DND-41 (cell line): ENCODE results near the gene HIBADH.

Experiments used
- ATAC-seq: fragments of 200-7000 bp; cut with Tn5 transposase; 3 replicates; pipeline ENCODE4 v1.9.1; 2021; ENCODE audit warnings: low read depth; ENCODE audit not compliant: insufficient read depth
- DNase-seq: peaks from one replicate; pipeline ENCODE4 v3.0.0-alpha.2; 2020
- H2AFZ ChIP-seq: 2 replicates; pipeline ENCODE4 v1.6.0; 2012; ENCODE audit warnings: low read depth, low read length
- H3K27ac ChIP-seq: 2 replicates; pipeline ENCODE4 v1.5.1; 2012; ENCODE audit warnings: low read length, inconsistent platforms
- H3K27me3 ChIP-seq: fragments of 200-600 bp; sonication (generic); 2 replicates; pipeline ENCODE4 v1.6.0; 2012; ENCODE audit warnings: low read length, mild to moderate bottlenecking, inconsistent platforms; ENCODE audit not compliant: insufficient read depth, poor library complexity
- H3K36me3 ChIP-seq: 2 replicates; pipeline ENCODE4 v1.5.1; 2012; ENCODE audit warnings: low read length, inconsistent platforms; ENCODE audit not compliant: insufficient read depth
- H3K4me1 ChIP-seq: 2 replicates; pipeline ENCODE4 v1.5.1; 2012; ENCODE audit warnings: mild to moderate bottlenecking, low read length; ENCODE audit not compliant: insufficient read depth
- H3K4me2 ChIP-seq: 2 replicates; pipeline ENCODE4 v1.6.0; 2012; ENCODE audit warnings: mild to moderate bottlenecking, moderate library complexity, low read length, inconsistent platforms; ENCODE audit not compliant: insufficient read depth
- H3K4me3 ChIP-seq, 2 experiments: fragments of 200-600 bp in 1 of 2; shearing (Covaris generic) in 1 of 2; 2 replicates each; pipeline ENCODE4 v1.5.1; 2012 to 2016; ENCODE audit warnings: inconsistent platforms in 2 of 2, low read length in 2 of 2, mild to moderate bottlenecking in 2 of 2, low read depth in 1 of 2, moderate library complexity in 1 of 2
- H3K79me2 ChIP-seq: 2 replicates; pipeline ENCODE4 v1.6.0; 2012; ENCODE audit warnings: low read length, inconsistent platforms; ENCODE audit not compliant: insufficient read depth
- H3K9ac ChIP-seq: 2 replicates; pipeline ENCODE4 v1.6.0; 2012; ENCODE audit warnings: low read depth, mild to moderate bottlenecking, inconsistent platforms, low read length, moderate library complexity
- H3K9me3 ChIP-seq: 2 replicates; pipeline ENCODE4 v1.5.1; 2012; ENCODE audit warnings: low read length, moderate library complexity, mild to moderate bottlenecking, inconsistent platforms; ENCODE audit not compliant: insufficient read depth, severe bottlenecking
- H4K20me1 ChIP-seq: 2 replicates; pipeline ENCODE4 v1.6.0; 2012; ENCODE audit warnings: low read length; ENCODE audit not compliant: insufficient read depth
- EZH2 ChIP-seq: IDR thresholded peaks from 3 replicates; pipeline ENCODE4 v1.6.1; 2012; ENCODE audit warnings: borderline replicate concordance, low read depth, mild to moderate bottlenecking, moderate library complexity, low read length, inconsistent platforms; ENCODE audit not compliant: severe bottlenecking
- TF ChIP-seq, protein P1 (sequence below): IDR thresholded peaks from 2 replicates; pipeline ENCODE4 v1.5.1; 2012; ENCODE audit warnings: borderline replicate concordance, low read length, moderate library complexity, mild to moderate bottlenecking; ENCODE audit not compliant: poor library complexity, severe bottlenecking; ENCODE audit errors: extremely low read depth

HIBADH gene

DNA sequence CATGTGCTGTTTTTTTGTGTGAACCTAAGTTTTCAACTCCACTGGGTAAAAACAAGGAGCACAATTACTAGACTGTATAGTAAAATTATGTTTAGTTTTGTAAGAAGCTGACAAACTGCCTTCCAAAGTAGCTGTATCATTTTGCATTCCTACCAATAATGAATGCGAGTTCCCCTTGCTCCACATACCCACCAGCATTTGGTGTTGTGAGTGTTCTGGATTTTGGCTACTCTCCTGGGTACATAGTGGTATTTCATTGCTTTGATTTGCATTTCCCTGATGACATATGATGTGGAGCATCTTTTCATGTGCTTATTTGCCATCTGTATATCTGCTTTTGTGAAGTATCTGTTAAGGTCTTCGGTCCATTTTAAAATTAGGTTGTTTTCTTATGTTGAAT, 178.2 kb downstream of the HIBADH start:
- Histone ChIP-seq H3K9me3 (no peaks in the 10 kb centered on the region), H2AFZ (no peak overlapping the region), H3K36me3 (no peaks in the 10 kb centered on the region), H3K4me1 (no peaks in the 10 kb centered on the region), H3K4me2 (no peak overlapping the region), H3K9ac (no peak overlapping the region), H3K4me3 (no peak overlapping the region), H3K27me3 (peaks cover 6% of the 10 kb centered on the region), H4K20me1 (no peaks in the 10 kb centered on the region), H3K27ac (no peak overlapping the region), H3K79me2 (no peaks in the 10 kb centered on the region)
- TF ChIP-seq, protein P1, sequence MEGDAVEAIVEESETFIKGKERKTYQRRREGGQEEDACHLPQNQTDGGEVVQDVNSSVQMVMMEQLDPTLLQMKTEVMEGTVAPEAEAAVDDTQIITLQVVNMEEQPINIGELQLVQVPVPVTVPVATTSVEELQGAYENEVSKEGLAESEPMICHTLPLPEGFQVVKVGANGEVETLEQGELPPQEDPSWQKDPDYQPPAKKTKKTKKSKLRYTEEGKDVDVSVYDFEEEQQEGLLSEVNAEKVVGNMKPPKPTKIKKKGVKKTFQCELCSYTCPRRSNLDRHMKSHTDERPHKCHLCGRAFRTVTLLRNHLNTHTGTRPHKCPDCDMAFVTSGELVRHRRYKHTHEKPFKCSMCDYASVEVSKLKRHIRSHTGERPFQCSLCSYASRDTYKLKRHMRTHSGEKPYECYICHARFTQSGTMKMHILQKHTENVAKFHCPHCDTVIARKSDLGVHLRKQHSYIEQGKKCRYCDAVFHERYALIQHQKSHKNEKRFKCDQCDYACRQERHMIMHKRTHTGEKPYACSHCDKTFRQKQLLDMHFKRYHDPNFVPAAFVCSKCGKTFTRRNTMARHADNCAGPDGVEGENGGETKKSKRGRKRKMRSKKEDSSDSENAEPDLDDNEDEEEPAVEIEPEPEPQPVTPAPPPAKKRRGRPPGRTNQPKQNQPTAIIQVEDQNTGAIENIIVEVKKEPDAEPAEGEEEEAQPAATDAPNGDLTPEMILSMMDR, result no peak
- no peak for TF ChIP-seq EZH2
- DNase-seq, result no peak
- ATAC-seq, result no peak

DNA sequence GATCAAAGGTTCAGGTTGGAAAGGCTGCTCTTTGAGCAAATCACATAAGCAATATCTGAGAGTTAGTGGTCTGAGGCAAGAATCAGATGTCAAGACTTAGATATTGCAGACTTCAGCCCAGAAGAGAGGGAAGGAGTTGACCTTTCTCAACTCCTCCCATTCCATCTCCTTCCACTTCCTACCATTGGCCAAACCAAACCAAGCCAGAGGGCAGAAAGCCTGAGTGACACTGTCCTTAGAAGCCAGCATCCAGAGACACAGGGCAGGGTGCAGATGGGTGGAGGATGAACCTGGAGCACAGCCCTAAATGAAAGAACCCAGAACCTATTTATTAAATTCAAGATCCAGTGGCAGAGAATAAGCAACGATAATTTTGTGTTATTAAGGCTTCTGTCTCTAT, 180.5 kb downstream of the HIBADH start:
- ATAC-seq, result no peak
- H3K4me3 ChIP-seq, result no peak overlapping the region
- H2AFZ ChIP-seq, result no peak overlapping the region
- no peak overlapping the region for H3K27ac ChIP-seq
- no peaks in the 10 kb centered on the region for H3K79me2 ChIP-seq
- H3K36me3 ChIP-seq, result no peaks in the 10 kb centered on the region
- H3K27me3 ChIP-seq, result peaks cover under 1% of the 10 kb centered on the region
- TF ChIP-seq, protein P1, result no peak
- TF ChIP-seq EZH2, result no peak
- H3K4me2 ChIP-seq, result no peak overlapping the region
- no peaks in the 10 kb centered on the region for H4K20me1 ChIP-seq
- H3K9ac ChIP-seq, result no peak overlapping the region
- H3K9me3 ChIP-seq, result no peaks in the 10 kb centered on the region
- DNase-seq, result no peak
- H3K4me1 ChIP-seq, result no peaks in the 10 kb centered on the region

DNA sequence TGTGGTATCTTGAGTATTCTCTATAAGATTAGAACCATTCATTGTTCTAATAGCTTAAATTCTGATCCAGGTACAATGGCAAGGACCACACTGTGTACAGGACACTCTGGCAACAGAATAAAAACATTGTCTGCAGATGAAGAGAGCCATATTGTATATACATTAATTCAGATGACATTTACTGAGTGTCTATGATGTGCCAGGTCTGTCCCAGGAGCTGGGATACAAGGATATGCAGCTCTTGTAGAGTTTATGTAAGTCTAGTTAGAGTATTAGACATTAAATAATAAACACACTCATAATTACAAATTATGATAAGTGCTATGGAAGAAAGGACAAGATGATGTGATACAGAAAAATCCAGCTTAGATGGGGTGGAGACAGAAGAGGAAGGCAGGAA, 184.1 kb downstream of the HIBADH start:
- Histone ChIP-seq H3K4me2 (no peak overlapping the region), H3K4me3 (no peak overlapping the region), H3K27me3 (peaks cover 9% of the 10 kb centered on the region), H4K20me1 (no peaks in the 10 kb centered on the region), H3K9me3 (no peaks in the 10 kb centered on the region), H3K4me1 (no peaks in the 10 kb centered on the region), H3K36me3 (no peaks in the 10 kb centered on the region), H3K9ac (no peak overlapping the region), H2AFZ (no peak overlapping the region), H3K79me2 (no peaks in the 10 kb centered on the region), H3K27ac (no peak overlapping the region)
- ATAC-seq, result no peak
- TF ChIP-seq EZH2, result no peak
- TF ChIP-seq, protein P1, result no peak
- DNase-seq, result no peak

DNA sequence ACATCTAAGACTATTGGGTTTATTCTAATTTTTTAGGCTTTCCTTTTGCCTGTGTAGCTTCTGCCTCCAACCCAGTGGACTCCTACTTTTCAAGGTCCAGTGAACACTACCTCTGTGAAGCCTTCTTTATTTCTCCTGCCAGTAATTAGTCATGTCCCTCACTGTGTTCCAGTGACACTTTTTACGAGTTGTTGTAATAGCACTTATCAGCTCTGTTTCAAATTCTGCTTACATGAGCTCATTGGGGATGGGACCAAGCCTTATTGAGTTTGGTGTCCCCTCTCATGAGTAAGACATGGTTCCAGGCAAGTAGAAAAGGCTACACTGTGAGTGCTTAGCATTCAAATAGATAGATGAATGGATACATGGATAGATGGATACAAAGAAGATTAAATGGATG, 184.6 kb downstream of the HIBADH start:
- H3K9me3 ChIP-seq, result no peaks in the 10 kb centered on the region
- peaks cover 9% of the 10 kb centered on the region for H3K27me3 ChIP-seq
- H3K9ac ChIP-seq, result no peak overlapping the region
- no peaks in the 10 kb centered on the region for H4K20me1 ChIP-seq
- no peak overlapping the region for H3K27ac ChIP-seq
- no peak overlapping the region for H3K4me2 ChIP-seq
- no peaks in the 10 kb centered on the region for H3K4me1 ChIP-seq
- DNase-seq (no peak), ATAC-seq (no peak)
- no peak overlapping the region for H2AFZ ChIP-seq
- no peaks in the 10 kb centered on the region for H3K79me2 ChIP-seq
- no peak overlapping the region for H3K4me3 ChIP-seq
- no peaks in the 10 kb centered on the region for H3K36me3 ChIP-seq
- TF ChIP-seq, protein P1, result no peak
- TF ChIP-seq EZH2, result no peak
